NOMO-1 treated with dmso at 0.1 percent for 144 hours (cell line): ENCODE measurements around the gene PGAP6.
A peak's percentile ranks its signal among the peaks of the same experiment; 100 is the strongest.
"Not testable (repeated sequence)": the region's sequence is repeated elsewhere in the genome, so short reads cannot be mapped to it uniquely, and the experiment has no call there.

Experiments used
- DNase-seq: peaks from one replicate; lab custom pipeline; 2025; ENCODE audit not compliant: unreplicated experiment; lab: John Stamatoyannopoulos, UW

Gene PGAP6

DNA sequence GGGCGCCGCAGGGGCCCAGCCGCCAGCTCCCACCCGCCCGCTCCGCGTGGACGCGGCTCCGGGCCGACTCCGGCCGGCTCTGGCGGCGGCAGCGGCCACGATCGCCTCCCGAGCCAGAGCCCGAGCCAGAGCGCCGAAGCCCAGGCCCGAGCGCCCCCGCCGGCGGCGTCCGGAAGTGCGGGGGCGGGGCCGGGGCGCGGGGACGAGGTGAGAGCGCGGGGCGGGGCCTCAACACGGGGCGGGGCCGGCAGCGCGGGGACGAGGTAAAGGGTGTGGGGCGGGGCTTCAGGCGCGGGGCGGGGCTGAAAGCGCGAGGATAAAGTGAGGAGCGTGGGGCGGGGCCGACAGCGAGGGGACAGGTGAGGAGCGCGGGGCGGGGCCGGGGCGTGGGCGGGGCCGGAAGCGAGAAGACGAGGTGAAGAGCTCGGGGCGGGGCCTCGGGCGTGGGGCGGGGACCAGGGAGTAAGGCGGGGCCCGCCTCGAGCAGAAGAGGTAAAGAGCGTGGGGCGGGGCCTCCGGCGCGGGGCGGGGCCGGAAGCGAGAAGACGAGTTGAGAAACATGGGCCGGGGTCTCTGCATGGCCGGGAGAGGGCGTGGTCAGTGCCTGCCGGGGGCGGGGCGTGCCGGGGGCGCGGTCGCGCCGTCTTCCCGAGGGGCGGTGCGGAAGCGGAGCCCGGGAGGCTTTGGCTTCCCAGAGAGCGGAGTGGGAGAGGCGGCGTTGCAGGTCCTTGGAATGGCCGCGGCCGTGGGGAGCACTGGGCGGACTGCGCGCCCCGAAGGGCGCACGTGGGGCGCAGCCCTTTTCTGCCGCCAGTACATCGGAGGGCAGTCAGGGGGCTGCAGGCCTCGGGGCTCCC lies 29.0 kb downstream of the PGAP6 start, which contains the start of gene AXIN1:
TSS of gene AXIN1 (minus strand) at position 177 of the 857 bp plus-strand sequence. CDS start 5,698 bp downstream, outside the sequence.
- peak; percentile 94 for DNase-seq

DNA sequence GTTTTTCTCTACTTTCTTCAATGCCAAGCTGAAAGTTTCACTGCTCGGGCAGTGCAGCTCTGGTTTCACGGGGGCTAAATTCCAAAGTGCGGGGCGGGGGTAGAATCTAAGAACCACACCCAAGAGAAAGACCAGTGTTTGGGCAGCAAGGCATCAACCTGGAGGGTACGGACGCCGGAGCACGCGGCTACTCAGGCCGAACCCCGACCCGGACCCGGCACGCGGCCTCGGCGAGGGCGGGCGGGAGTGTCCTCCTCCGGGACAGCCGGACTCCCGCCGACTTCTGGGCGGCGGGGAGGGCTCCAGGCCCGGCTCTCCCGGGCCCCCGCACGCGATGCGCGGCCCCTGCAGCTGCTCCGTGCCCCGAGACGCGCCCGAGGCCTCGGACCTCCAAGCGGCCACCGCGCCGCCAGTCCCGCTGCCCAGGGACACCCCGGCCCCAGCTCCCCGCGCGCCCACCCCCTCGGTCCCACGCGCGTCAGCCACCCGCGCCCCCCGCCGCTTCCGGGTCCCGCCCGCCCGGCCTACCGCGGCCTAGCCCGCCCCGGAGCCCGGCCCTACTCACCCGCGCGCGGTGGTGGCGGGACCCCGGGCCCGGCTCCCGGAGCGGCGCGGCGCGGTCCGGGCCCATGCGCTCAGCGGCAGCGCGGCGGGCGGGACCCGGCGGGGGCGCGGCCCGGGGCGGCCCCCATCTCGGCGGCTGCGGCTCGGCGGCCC lies 29.8 kb downstream of the PGAP6 start:
- DNase-seq = no peak

- DNase-seq = no peak
Measured at GRCh38 chr16:350203-350602, 31.6 kb downstream of the PGAP6 start.

DNA sequence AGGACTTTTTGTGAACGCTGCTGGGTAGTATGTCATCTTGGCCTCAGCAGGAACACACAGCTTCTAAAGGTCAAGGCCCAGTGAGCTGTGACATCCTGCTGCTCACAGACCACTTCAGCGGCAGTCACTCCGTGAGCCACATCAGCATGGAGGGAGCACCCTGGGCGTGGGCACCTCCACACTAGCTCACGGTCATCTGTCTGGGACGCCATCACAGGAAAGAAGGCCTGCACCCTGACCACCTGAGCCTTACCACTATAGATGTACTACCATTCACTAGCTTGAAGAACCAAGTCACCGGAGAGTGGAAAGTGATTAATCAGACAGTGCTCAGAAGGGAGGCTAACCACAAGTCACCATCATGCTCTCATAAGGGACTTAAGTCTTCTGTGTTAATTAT lies 32.6 kb downstream of the PGAP6 start:
- no peak for DNase-seq

GRCh38 chr16:348495-348894 lies 33.3 kb downstream of the PGAP6 start:
- not testable (repeated sequence) for DNase-seq

- no peak for DNase-seq
Measured at GRCh38 chr16:347203-347602, 34.6 kb downstream of the PGAP6 start.

- DNase-seq = no peak
Measured at GRCh38 chr16:346587-346986, 35.2 kb downstream of the PGAP6 start.

DNA sequence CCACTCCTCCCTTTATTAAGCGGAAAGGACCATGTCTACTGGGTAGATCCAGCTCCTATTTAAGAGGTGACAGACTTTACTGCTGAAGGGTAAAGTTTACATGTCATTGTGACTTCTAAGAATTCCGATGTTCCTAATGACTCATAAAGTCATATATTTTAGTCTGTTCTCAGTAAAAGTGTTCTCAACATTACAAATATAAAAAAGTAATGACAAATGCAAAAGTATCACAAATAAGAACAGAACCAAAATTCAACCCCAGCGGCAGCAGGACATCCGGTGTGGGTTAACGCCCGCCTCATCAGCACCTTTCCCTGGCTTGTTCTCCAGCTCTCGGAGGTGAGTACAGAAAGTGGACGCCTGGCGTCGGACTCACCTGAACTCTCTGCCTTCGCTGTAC lies 36.0 kb downstream of the PGAP6 start:
- no peak for DNase-seq

DNA sequence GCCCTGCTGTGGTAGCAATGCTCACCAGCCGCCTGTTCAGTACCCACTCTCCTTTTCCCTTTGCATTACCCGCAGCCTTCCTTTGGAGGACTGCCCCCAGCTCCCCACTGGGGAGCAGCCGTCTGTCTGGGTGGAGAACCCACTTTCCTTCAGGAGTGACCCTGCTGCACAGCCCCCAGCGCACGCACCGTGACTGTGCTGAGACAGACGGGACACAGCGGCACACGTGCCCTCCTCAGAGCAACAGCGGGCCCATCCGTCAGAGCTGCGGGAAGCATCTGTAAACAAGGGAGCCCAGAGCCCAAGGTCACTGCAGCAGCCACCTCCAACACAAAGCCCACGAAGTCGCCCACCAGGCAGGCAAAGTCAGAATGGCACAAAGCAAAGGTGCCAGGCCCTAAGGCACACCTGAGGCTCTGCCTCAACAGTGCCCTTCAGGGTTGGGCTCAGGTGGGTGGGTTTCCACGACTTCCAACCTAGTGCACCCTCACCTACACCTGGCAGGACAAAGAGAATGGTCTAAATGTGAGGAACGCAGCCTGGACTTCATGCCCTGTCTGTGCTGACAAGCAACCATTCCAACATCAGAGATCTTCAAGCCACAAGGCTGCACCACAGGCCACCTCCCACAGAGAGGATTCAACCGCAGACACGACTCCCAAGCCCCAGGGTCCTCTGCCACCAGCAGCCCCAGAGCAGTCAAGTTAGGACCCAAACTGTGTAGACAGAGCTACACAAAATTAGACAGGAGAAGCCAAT lies 39.1 kb downstream of the PGAP6 start:
- DNase-seq = no peak

GRCh38 chr16:341974-342336 lies 39.8 kb downstream of the PGAP6 start:
- not testable (repeated sequence) for DNase-seq

GRCh38 chr16:341095-341973 lies 40.4 kb downstream of the PGAP6 start:
- not testable (repeated sequence) for DNase-seq

DNA sequence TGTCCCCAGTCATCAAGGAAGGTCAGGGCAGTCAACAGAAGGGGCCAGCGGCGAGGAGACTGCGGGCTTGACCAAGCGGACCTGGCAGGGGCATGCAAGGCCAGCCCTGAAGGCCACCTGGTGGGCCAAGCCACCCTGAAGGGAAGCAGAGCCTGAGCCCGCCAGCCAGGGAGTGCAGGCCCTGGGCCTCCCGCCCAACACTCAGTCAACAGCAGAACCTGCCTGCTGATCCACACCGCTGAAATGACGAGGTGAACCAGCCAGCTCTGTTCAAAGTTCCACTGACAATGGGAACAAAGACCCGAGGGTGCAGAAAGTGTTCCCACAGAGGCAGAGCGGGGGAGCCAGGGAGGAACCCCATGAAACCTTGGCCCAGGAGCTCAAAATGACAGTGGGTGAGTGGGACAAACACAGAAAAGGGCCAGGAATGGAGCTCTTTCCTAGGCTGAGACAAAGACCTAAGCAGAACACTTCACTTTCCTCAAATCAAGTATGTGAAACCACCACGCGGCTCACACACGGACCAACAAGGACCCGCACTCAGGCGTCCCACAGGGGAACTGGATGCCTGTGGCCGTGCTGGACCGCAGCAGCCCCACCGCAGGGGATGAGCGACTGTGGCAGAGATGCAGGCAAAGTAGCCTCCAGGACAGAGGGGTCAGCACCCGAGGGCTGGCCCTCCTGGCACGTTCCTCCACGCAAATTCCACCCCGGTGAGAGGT lies 41.2 kb downstream of the PGAP6 start:
- DNase-seq = no peak

DNA sequence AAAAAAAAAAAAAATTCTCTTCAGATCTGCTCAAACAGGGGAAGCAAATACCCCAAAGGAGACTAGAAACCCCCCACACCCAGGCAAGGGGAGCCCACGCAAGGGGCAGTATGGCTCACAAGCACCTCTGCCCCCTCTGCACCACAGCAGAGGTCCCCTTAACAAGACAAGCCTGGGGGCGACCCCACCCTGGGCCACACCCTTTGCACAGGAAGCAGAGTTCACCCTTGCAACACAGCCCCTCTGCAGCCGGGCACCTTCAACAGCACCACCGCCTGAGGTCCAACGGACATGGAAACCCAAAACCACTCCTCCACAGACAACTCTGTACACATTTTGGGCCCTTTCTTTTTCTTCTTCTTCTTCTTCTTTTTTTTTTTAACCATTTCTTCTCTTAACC lies 42.1 kb downstream of the PGAP6 start:
- DNase-seq = peak; percentile 84

DNA sequence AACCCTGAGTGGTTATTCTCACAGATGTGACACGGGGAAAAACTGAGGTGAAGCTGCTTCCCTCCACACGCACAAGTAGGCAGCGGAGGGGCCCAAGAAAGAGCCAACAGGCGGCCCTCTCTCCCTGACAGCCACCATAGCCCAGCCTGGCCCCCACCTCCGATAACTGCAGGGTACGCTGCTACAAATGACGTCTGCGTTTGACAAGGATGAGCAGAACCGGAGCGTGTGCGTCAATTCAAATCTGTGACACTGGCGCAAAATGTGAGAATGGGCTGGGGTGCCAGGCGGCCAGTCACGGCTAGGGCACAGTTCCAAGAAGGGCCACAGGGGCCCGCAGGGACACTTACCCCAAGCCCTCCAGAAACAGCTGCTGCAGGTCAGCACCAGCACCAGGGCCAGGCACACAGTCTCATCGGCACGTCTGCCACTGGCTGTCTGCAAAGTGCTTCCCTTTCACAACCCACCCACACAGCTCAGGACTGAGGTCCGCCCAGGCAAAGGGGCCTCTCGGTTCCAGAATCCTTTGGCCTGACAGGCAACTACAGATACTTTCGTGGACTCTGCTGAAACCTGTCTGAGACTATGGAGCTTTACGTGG lies 43.7 kb downstream of the PGAP6 start:
- DNase-seq = peak; percentile 26

DNA sequence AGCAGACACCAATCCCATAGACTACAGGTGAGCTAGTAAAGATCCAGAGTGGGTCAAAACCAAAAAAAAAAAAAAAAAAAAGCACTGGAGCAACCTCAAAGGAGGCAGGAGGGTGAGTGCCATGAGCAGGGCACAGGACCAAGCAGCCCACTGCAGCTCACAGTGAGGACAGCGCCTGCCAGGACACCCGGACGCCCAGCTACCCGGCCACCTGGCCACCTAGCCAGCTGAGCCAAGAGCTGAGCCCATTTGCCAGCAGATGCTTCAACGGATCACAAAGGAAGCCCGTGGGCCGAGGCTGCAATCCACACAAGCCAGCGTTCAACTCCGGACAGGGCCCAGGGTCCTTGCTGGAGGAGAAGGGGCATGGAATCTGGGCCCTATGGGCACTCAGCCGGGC lies 44.3 kb downstream of the PGAP6 start:
- no peak for DNase-seq

DNA sequence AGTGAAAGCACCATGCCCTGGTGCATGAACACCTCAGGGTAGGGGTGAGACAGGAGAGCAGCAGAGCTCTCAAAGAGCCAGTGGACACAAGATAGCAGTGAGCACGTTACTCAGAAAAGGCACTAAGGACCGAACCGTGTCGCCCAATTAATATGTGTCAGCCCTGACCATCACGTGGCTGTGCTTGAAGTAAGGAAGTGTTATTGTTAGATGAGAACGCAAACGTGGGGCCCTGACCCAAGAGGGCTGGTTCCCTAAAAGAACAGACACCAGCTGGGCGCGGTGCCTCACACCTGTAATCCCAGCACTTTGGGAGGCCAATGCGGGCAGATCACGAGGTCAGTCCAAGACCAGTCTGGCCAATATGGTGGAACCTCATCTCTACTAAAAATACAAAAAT lies 45.5 kb downstream of the PGAP6 start:
- DNase-seq = no peak

DNA sequence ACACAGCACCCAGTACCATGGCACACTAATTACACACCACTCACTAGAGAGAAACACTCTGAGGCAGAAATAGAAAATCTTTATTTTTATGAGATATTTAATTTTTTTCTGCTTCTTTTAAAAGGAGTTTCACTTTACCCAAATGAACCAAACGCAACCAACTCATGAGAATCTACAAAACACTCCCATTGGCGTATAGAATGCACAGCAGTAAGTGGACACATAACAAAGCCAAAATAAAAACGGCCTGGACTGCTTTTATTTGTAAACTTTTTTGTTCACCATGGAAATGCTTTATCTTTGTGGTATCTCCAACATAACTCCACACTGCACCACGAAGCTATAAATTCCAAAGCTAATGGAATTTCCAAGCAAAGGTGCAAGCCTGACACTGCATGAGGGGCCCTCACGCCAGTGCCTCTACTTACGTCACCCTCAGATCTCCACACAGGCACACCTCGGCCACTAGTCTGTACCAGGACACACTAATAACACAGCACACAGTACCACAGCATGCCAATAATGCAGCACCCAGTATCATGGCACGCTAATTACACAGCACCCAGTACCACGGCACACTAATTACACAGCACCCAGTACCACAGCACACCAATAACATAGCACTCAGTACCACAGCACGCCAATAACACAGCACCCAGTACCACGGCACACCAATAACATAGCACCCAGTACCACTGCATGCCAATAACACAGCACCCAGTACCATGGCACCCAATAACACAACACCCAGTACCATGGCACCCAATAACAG lies 46.7 kb downstream of the PGAP6 start:
- DNase-seq = not testable (repeated sequence)

DNA sequence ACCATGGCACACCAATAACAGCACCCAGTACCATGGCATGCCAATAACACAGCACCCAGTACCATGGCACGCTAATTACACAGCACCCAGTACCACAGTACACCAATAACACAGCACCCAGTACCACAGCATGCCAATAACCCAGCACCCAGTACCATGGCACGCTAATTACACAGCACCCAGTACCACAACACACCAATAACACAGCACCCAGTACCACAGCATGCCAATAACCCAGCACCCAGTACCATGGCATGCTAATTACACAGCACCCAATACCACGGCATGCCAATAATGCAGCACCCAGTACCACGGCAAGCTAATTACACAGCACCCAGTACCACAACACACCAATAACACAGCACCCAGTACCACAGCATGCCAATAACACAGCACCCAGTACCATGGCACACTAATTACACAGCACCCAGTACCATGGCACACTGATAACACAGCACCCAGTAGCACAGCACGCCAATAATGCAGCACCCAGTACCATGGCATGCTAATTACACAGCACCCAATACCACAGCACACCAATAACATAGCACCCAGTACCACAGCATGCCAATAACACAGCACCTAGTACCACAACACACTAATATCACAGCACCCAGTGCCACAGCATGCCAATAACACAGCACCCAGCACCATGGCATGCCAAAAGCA lies 47.5 kb downstream of the PGAP6 start:
- not testable (repeated sequence) for DNase-seq
